OCI-LY7 (cell line): ENCODE results near the gene TBC1D21. TPM values are rescaled to one million over a fixed set of nuclear protein-coding genes. Genes with fewer than 3 reads are reported as not detected.

ENCODE experiments used
- BruUV-seq: library from RNA; stranded (reverse); fragments of 400-500 nt; replicated peaks from 2 replicates; lab custom pipeline; 2021; lab: Mats Ljungman, UMichigan
- CTCF ChIA-PET: fragments of 300-600 bp; sonication (Branson Sonifier 250); formaldehyde crosslinking; loops from one replicate; lab custom pipeline; 2022; ENCODE audit warnings: antibody characterized with exemption; ENCODE audit not compliant: unreplicated experiment; lab: Charles Lee
- POLR2A ChIA-PET: fragments of 300-600 bp; sonication (Branson Sonifier 250); formaldehyde crosslinking; loops from one replicate; lab custom pipeline; 2022; ENCODE audit warnings: antibody characterized with exemption; lab: Charles Lee
- DNase-seq: peaks from one replicate; pipeline ENCODE4 v3.0.0-alpha.2; 2015; ENCODE audit warnings: low spot score
- H2AFZ ChIP-seq: fragments of 200-600 bp; sonication (generic), shearing (Covaris generic); 2 replicates; pipeline ENCODE4 v1.6.1; 2014; ENCODE audit warnings: mild to moderate bottlenecking, antibody characterized with exemption, low read length, moderate library complexity
- H3K27ac ChIP-seq: fragments of 200-600 bp; sonication (generic); 2 replicates; pipeline ENCODE4 v1.5.1; 2014; ENCODE audit warnings: mixed run types, low read depth, mild to moderate bottlenecking, moderate library complexity, low read length, inconsistent platforms; ENCODE audit not compliant: poor library complexity, severe bottlenecking
- H3K36me3 ChIP-seq: fragments of 200-600 bp; sonication (generic); 2 replicates; pipeline ENCODE4 v1.6.1; 2014; ENCODE audit warnings: mild to moderate bottlenecking, antibody characterized with exemption, low read length, moderate library complexity, mixed read lengths; ENCODE audit not compliant: insufficient read depth
- H3K4me1 ChIP-seq: fragments of 200-600 bp; sonication (generic); 2 replicates; pipeline ENCODE4 v1.5.1; 2014; ENCODE audit warnings: mild to moderate bottlenecking, low read length; ENCODE audit not compliant: insufficient read depth, poor library complexity, severe bottlenecking
- H3K4me2 ChIP-seq: fragments of 200-600 bp; sonication (generic); 2 replicates; pipeline ENCODE4 v1.6.1; 2014; ENCODE audit warnings: mild to moderate bottlenecking, low read length
- H3K4me3 ChIP-seq: fragments of 200-600 bp; sonication (generic); 2 replicates; pipeline ENCODE4 v1.5.1; 2014; ENCODE audit warnings: mild to moderate bottlenecking, low read depth, low read length; ENCODE audit not compliant: poor library complexity, severe bottlenecking
- H3K79me2 ChIP-seq: fragments of 200-600 bp; sonication (generic); 2 replicates; pipeline ENCODE4 v1.6.1; 2016; ENCODE audit warnings: low read depth, mild to moderate bottlenecking, low read length, moderate library complexity, mixed read lengths; ENCODE audit not compliant: insufficient read depth
- H3K9me2 ChIP-seq: fragments of 200-600 bp; sonication (generic); 2 replicates; pipeline ENCODE4 v1.6.1; 2016; ENCODE audit warnings: mild to moderate bottlenecking, low read length, mixed read lengths; ENCODE audit not compliant: insufficient read depth
- H3K9me3 ChIP-seq: fragments of 200-600 bp; sonication (generic); 2 replicates; pipeline ENCODE4 v1.6.1; 2014; ENCODE audit warnings: mild to moderate bottlenecking, mixed run types, low read length, mixed read lengths
- H4K20me1 ChIP-seq: fragments of 200-600 bp; sonication (generic); 2 replicates; pipeline ENCODE4 v1.6.1; 2014; ENCODE audit warnings: mild to moderate bottlenecking, antibody characterized with exemption, low read length, moderate library complexity, mixed read lengths; ENCODE audit not compliant: insufficient read depth
- EZH2phosphoT487 ChIP-seq: fragments of 200-600 bp; sonication (generic); IDR thresholded peaks from 2 replicates; pipeline ENCODE4 v1.6.1; 2018; ENCODE audit warnings: low read depth, borderline replicate concordance, mild to moderate bottlenecking, mixed run types, antibody characterized with exemption, low read length, moderate library complexity, mixed read lengths
- intact Hi-C: fragments of 100-400 bp; cut with micrococcal nuclease; formaldehyde crosslinking; loops from one replicate; pipeline ENCODE4 v1.10.0; 2022; ENCODE audit not compliant: unreplicated experiment
- total RNA-seq, 2 experiments: library from RNA; depleted of rRNA in 1 of 2; stranded (reverse); fragments of >200 nt in 1 of 2; shearing (Covaris generic) in 1 of 2; gene quantifications; 2 replicates each; pipeline ENCODE4 v1.2.3, GENCODE V29; 2014 to 2022
- TF ChIP-seq, protein P1 (sequence below): fragments of 200-600 bp; sonication (generic); conservative IDR thresholded peaks from 2 replicates; pipeline ENCODE4 v1.5.1; 2014; ENCODE audit warnings: mild to moderate bottlenecking, antibody characterized with exemption, low read length, moderate library complexity, mixed read lengths

Gene TBC1D21
- total RNA-seq, 2 experiments from 2014 or later, result not detected

DNA sequence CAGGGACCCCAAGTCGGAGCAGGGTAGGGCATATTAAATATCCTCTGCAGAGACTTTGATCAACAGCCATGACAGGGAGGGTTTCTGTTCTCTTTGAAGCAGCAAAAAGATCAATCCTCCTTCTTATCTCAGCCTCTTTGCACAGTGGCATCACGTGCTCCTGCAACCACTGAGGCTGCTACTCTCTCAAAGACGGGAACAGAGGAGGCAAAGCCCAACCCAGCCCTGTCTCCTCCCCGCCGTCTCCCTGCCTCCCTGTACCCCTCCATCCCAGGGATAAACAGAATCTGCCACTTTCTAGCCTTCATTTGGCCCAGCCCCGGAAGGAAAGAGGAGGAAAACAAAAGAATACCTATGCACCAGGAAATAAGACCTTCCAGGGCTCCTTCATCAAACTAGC, 7.5 kb upstream of the TBC1D21 start:
- ChIA-PET POLR2A (no interaction called here), CTCF (no interaction called here)
- no peak for TF ChIP-seq EZH2phosphoT487
- TF ChIP-seq, protein P1, sequence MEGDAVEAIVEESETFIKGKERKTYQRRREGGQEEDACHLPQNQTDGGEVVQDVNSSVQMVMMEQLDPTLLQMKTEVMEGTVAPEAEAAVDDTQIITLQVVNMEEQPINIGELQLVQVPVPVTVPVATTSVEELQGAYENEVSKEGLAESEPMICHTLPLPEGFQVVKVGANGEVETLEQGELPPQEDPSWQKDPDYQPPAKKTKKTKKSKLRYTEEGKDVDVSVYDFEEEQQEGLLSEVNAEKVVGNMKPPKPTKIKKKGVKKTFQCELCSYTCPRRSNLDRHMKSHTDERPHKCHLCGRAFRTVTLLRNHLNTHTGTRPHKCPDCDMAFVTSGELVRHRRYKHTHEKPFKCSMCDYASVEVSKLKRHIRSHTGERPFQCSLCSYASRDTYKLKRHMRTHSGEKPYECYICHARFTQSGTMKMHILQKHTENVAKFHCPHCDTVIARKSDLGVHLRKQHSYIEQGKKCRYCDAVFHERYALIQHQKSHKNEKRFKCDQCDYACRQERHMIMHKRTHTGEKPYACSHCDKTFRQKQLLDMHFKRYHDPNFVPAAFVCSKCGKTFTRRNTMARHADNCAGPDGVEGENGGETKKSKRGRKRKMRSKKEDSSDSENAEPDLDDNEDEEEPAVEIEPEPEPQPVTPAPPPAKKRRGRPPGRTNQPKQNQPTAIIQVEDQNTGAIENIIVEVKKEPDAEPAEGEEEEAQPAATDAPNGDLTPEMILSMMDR, result no peak
- H4K20me1 ChIP-seq, result no peaks in the 10 kb centered on the region
- H3K4me3 ChIP-seq, result no peak overlapping the region
- no peak overlapping the region for H3K27ac ChIP-seq
- no peak overlapping the region for H3K4me2 ChIP-seq
- no peak overlapping the region for H2AFZ ChIP-seq
- no peaks in the 10 kb centered on the region for H3K9me3 ChIP-seq
- no peaks in the 10 kb centered on the region for H3K79me2 ChIP-seq
- intact Hi-C loops, result no loop called here
- no peaks in the 10 kb centered on the region for H3K4me1 ChIP-seq
- no peaks in the 10 kb centered on the region for H3K36me3 ChIP-seq
- no TSS peak for BruUV-seq
- DNase-seq, result no peak
- H3K9me2 ChIP-seq, result no peaks in the 10 kb centered on the region

DNA sequence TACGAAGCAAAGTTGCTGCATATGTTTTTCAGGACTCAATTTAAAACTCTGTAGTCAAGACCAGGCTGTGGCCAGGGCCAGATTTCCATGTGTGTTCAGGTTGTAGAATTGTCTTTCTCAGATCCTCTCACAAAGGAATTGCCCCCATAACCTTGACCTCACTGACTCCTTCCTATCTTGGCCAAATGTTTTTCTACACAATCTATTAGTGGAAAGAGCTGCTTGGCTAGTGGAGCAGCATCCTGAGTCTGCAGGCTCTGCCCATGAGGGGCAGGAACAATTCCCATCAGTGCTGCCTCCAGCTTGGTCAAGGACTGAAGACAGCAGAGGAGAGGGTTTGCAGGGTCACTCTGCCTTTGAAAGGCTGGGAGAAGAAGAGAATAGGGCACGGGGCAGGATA, 6.9 kb upstream of the TBC1D21 start:
- no peak overlapping the region for H3K27ac ChIP-seq
- no peak for DNase-seq
- no peak overlapping the region for H2AFZ ChIP-seq
- no peaks in the 10 kb centered on the region for H3K36me3 ChIP-seq
- H4K20me1 ChIP-seq, result no peaks in the 10 kb centered on the region
- ChIA-PET CTCF (no interaction called here), POLR2A (no interaction called here)
- TF ChIP-seq EZH2phosphoT487, result no peak
- TF ChIP-seq, protein P1, result no peak
- H3K9me2 ChIP-seq, result no peaks in the 10 kb centered on the region
- intact Hi-C loops, result no loop called here
- no peaks in the 10 kb centered on the region for H3K4me1 ChIP-seq
- no TSS peak for BruUV-seq
- no peaks in the 10 kb centered on the region for H3K9me3 ChIP-seq
- H3K4me2 ChIP-seq, result no peak overlapping the region
- H3K79me2 ChIP-seq, result no peaks in the 10 kb centered on the region
- no peak overlapping the region for H3K4me3 ChIP-seq

DNA sequence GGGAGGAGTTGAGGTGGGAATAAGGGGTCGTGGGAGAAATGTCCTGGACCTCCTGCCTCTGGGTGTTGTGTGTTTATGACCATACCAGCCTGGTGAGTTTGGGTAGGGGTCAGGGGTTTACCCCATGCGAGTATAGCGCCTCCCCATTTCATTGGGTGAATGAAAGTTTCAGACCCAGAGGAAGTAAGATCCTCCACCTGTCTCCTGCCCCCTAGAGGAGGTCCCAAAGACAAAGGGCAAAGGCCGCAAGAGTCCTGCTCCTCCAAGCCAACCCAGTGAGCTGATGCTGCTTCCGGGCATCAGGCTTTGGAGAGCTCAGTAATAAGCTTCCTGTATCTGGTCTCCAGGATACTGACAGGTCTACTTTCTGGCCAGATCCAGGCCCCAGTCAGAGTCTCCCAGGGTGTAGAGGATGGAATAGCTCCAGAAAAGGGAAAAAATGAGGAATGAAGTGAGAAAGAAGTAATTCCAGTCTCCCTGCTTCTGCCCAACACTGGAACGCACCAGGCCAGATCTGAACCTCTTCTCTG, 6.4 kb upstream of the TBC1D21 start:
- ChIA-PET CTCF (no interaction called here), POLR2A (no interaction called here)
- H3K4me3 ChIP-seq, result no peak overlapping the region
- no peaks in the 10 kb centered on the region for H3K79me2 ChIP-seq
- TF ChIP-seq, protein P1, result peak; percentile 39; the same call in 1 of the 2 replicates
- TF ChIP-seq EZH2phosphoT487, result no peak
- no TSS peak for BruUV-seq
- no peaks in the 10 kb centered on the region for H4K20me1 ChIP-seq
- no peak overlapping the region for H3K27ac ChIP-seq
- no peaks in the 10 kb centered on the region for H3K36me3 ChIP-seq
- H2AFZ ChIP-seq, result no peak overlapping the region
- DNase-seq, result no peak
- intact Hi-C loops, result no loop called here
- H3K9me2 ChIP-seq, result no peaks in the 10 kb centered on the region
- no peaks in the 10 kb centered on the region for H3K4me1 ChIP-seq
- no peaks in the 10 kb centered on the region for H3K9me3 ChIP-seq
- H3K4me2 ChIP-seq, result no peak overlapping the region
